KOPT-K1 (cell line): ENCODE measurements around the gene BTAF1.

Experiments used
- H3K27ac ChIP-seq: fragments of 200-600 bp; sonication (generic); 2 replicates; pipeline ENCODE4 v1.5.1; 2016; ENCODE audit warnings: antibody characterized with exemption, mild to moderate bottlenecking, low read depth, low read length; ENCODE audit not compliant: poor library complexity, severe bottlenecking
- H3K36me3 ChIP-seq: fragments of 200-600 bp; sonication (generic); 2 replicates; pipeline ENCODE4 v1.5.1; 2017; ENCODE audit warnings: antibody characterized with exemption, mild to moderate bottlenecking, low read length, moderate library complexity; ENCODE audit not compliant: insufficient read depth
- H3K9me3 ChIP-seq: fragments of 200-600 bp; sonication (generic); 2 replicates; pipeline ENCODE4 v1.5.1; 2017; ENCODE audit warnings: antibody characterized with exemption, low read length, mild to moderate bottlenecking; ENCODE audit not compliant: insufficient read depth, poor library complexity, severe bottlenecking

Gene BTAF1

DNA sequence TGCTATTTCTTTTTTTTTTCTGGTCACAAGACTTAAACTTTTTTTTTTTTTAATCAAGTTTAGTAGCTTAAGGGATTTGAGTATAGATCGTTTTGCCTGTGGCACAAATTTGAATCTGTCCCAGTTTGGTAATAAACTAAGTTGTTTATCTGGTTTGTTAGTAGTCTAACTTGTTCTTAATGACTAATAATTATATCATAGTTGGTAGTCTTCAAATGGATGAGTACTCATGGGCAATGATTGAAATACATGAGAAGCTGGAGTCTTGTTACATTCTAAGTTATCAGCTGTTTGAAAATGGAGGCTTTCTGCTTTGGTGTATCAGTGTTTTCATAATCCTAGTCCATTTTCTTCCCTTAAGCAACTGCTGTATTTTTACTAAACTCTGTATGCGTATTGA is 12.3 kb downstream of the BTAF1 start:
- Histone ChIP-seq H3K9me3 (no peaks in the 10 kb centered on the region), H3K27ac (no peak overlapping the region), H3K36me3 (peaks cover 93% of the 10 kb centered on the region)

DNA sequence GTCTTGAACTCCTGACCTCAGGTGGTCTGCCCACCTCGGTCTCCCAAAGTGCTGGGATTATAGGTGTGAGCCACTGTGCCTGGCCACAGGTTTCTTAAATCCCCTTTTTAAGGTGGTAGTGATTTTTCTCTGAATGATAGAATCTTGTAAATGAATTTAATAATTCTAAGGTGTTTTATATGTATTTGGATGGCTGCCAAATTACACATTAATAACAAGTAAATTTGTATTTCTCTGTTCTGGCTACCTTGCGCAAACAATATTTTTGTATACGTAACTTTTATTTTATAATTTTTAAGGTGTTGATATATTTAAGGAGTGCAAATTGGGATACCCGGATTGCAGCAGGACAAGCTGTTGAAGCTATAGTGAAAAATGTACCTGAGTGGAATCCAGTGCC is 16.1 kb downstream of the BTAF1 start:
- no peak overlapping the region for H3K27ac ChIP-seq
- H3K9me3 ChIP-seq: no peaks in the 10 kb centered on the region
- peaks cover 96% of the 10 kb centered on the region for H3K36me3 ChIP-seq

DNA sequence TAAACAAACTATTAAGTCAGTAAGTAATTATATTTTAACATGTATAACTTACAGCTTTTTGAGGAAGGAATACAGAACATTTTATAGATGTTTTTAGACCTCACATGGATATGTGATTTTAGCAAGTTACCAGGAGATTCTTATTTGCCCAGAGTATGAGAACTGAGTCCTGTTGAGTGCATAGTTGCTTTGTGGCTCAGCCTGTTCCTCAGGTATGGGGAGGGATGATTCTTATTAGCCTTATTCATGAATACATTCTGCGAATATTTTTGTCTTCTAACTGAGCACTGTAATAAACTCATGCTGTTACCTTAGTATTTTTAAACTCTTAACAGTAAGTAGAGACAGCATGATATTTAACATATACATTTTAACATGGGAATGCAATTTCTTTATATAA is 17.9 kb downstream of the BTAF1 start:
- Histone ChIP-seq H3K27ac (no peak overlapping the region), H3K36me3 (peaks cover 95% of the 10 kb centered on the region), H3K9me3 (no peaks in the 10 kb centered on the region)

DNA sequence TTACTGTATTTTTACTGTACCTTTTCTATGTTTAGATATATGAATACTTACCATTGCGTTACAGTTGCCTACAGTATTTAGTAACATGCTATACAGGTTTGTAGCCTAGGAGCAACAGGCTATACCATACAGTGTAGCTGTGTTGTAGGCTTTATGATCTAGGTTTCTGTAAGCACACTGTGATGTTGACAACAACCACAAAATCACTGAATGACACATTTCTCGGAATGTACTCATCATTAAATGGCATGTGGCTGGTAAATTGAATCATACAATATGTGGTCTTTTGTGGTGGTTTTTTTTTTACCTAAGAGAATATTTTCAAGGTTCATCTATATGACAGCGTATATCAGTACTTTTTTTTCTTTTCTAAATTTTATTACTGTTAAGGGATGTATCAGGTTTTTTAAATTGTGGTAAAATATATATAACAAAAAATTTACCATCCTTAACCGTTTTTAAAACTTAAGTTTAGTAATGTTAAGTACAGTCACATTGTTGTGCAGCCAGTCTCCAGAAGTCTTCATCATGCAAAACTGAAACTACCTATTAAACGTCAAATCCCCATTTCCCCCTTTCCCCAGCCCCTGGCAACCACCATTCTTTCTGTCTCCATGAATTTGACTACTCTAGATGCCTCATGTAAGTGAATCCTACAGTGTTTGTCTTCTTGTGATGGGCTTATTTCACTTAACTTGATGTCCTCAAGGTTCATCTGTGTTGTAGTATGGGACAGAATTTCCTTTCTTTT is 21.5 kb downstream of the BTAF1 start:
- Histone ChIP-seq H3K9me3 (no peaks in the 10 kb centered on the region), H3K27ac (no peak overlapping the region), H3K36me3 (peaks cover 85% of the 10 kb centered on the region)

DNA sequence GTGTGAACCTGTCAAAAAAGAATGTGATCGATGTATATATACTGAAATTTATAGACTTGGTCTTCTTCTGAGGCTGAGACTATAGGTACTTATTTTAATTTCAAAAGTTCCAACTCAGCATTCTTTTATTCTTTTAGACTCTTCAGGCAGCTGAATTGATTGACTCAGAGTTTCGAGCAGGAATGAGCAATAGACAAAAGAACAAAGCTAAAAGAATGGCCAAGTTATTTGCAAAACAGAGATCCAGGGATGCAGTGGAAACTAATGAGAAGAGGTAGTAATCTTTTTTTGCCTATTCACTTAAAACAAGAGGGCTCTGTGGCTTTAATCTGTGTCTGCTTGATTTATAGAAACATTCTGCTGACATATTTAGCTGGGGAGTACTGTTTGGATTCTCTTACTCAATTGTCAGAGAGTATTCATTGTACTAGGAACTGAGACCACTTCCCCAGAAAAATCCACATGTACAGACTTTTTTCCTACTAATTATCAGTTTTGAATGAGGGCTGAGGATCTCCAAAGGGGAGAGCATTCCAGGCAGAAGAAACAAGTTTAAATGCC is 30.1 kb downstream of the BTAF1 start:
- Histone ChIP-seq H3K36me3 (peaks cover 97% of the 10 kb centered on the region), H3K27ac (no peak overlapping the region), H3K9me3 (no peaks in the 10 kb centered on the region)

DNA sequence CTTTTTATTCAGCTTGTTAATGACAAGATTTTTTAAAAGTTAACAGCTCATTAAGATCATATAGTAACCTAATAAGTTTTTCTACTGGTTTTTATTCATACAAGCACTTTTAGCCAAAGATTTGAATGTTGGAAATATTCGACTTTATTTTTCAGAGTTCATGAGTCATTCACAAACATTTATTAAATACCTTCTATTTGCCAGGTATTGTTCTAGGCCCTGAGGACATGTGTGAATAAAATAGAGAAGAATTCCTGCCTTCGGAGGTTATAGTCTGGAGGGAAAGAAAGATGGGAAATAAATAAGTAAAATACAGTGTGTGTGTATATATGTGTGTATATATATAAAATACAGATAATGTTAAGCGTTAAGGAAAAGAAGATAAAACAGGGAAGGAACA is 31.5 kb downstream of the BTAF1 start:
- peaks cover 98% of the 10 kb centered on the region for H3K36me3 ChIP-seq
- H3K27ac ChIP-seq: no peak overlapping the region
- no peaks in the 10 kb centered on the region for H3K9me3 ChIP-seq

DNA sequence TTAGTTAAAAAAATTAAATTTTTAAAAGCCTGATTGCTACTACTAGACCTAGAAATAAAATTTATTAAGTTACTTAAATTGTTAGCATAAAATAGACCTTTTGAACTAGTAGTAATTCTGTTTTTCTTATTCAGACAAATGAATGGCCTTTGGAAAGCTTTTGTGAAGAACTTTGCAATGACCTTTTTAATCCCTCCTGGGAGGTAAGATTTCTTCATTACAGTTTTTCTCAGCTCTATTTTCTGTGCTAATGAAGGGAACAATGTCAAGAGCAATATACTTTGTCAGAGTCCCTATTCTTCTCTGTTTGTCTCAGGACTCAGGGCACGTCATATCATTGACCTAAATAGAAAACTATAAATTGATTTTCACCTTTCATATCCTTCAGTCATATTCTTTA is 33.5 kb downstream of the BTAF1 start:
- no peak overlapping the region for H3K27ac ChIP-seq
- H3K36me3 ChIP-seq: peaks cover 98% of the 10 kb centered on the region
- no peaks in the 10 kb centered on the region for H3K9me3 ChIP-seq

DNA sequence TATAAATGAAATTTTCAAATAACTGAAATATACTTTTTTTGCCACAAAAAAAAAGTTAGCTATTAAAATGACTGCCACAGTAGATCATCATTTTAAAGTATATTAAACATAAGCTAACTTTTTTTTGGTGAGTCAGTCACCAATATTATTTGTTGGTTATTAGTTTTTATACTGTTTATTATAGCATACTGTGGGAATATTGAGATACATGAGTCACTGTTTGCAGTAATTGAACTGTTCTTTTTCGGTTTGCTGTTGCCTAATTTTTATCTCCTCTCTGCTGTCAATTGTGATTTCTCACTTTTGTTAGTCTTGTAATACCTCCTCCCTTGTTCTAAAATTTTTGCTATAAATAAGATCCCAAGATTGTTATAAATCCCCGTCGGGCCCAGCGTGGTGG is 45.7 kb downstream of the BTAF1 start:
- H3K36me3 ChIP-seq: peaks cover 100% of the 10 kb centered on the region
- H3K27ac ChIP-seq: no peak overlapping the region
- no peaks in the 10 kb centered on the region for H3K9me3 ChIP-seq

DNA sequence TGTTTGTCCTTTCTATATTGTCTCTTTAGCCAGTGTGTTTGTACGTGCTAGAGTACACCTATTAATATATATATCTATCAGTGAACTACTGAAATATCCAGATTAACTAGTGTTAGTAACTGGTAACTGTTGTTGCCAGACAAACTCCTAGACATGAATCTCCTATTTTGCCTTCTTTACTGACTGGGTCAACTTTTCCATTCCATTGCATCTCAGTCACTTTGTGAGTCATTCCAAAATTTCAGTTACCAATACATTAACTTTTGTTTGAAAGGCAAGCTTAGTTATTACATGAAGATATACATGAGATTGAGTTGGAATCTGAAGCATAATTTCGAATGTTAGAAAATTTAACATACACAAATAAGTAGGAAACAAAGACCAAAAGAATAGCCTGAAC is 51.4 kb downstream of the BTAF1 start:
- H3K36me3 ChIP-seq: peaks cover 92% of the 10 kb centered on the region

DNA sequence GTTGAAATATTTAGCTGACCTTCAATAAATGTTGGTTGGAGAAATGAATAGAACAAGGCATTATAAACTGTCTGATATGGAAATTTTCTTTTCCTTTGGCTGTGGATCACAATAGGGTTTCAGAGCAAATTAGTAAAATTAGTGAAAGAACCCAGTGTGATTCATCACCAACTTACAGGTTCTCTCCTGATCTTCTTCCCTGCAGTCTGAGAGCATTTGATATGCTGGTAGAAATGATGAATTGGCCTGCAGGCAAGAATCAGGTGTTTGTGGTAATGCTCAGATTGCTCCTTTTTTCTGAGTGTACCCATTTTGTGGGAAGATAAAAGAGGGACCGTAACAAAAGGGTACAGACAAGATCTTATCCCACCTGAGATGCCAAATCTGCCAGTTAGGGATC is 51.9 kb downstream of the BTAF1 start:
- Histone ChIP-seq H3K27ac (no peak overlapping the region), H3K9me3 (no peaks in the 10 kb centered on the region), H3K36me3 (peaks cover 92% of the 10 kb centered on the region)

More for the DNA sequence above, 51.4 kb downstream of the BTAF1 start:
- H3K27ac ChIP-seq: no peak overlapping the region
- no peaks in the 10 kb centered on the region for H3K9me3 ChIP-seq

DNA sequence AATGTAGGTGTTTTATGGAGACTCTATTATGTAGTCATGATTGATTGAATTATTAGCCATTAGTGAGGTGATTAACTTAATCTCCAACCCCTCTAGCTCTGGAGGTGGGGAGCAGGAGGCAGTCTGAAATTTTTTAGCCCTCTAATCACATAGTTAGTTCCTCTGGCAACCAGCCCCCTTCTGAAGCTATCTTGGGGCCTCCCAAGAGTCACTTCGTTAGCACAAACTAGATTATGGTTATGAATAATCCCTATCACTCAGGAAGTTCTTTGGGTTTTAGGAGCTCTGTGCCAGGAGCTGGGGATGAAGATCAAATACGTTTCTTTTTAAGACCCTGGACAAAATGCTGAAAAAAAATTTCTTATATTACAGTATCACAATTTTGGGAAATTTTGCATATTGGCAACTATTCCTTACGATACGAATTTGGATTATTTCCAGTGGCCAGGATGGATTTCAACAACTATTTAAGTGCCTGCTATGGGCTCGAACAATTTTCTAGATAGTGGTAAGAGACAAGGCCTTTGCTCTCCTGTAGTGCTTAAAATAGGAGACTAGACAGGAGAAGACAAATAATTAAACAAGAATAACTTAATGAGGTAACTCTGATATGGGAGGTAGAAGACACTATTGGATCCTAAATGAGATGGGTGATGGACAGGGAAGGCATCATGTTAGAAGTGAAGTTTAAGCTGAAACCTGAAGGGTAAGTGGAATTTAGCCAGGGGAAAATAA is 52.9 kb downstream of the BTAF1 start:
- peaks cover 92% of the 10 kb centered on the region for H3K36me3 ChIP-seq
- H3K9me3 ChIP-seq: no peaks in the 10 kb centered on the region
- H3K27ac ChIP-seq: no peak overlapping the region

DNA sequence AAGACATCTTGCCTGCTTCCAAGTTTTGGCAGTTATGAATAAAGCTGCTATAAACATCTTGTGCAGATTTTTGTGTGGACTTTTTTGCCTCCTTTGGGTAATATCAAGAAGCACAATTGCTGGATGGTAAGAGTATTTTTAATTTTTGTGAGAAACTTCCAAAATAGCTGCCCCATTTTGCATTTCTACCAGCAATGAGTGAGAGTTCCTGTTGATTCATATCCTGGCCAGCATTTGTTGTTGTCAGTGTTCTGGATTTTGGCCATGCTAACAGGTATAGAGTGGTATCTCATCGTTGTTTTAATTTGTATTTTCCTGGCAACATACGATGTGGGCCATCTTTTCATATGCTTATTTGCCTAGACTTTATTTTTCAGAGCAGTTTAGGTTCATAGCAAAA is 53.9 kb downstream of the BTAF1 start:
- no peak overlapping the region for H3K27ac ChIP-seq
- H3K9me3 ChIP-seq: no peaks in the 10 kb centered on the region
- peaks cover 92% of the 10 kb centered on the region for H3K36me3 ChIP-seq

DNA sequence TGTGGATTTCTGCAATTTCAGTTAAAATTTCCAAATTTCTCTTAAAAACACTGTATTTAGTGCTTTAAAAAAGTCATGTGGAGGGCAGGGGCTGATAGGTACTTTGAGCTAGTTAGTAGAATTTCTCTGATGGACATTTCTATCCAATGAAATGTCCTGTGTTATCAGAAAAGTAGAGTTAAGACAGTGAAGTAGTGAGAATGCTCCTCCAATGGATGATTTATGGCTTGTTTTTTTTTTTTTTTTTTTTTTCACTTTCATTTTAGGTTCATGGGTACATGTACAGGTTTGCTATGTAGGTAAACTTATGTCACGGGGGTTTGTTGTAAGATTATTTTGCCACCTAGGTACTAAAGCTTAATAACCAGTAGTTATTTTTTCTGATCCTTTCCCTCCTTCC is 55.0 kb downstream of the BTAF1 start:
- no peaks in the 10 kb centered on the region for H3K9me3 ChIP-seq
- H3K36me3 ChIP-seq: peaks cover 92% of the 10 kb centered on the region
- no peak overlapping the region for H3K27ac ChIP-seq

DNA sequence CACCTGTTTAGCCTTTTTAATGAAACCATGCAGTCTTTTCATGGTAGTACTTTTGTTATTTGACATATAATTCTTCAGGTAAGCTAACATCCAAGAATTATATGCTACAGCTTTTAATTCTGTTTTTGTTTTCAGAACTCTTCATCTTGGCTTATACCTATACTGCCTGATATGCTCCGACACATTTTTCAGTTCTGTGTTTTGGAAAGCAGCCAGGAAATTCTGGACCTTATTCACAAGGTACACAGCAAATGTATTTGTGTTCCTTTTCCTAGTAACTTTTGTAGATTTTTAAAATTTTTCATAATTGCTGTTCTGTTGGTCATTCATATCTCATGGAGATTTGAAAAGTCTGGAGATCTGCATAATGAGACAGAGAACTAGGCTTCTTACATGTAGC is 56.7 kb downstream of the BTAF1 start:
- peaks cover 5% of the 10 kb centered on the region for H3K9me3 ChIP-seq
- H3K36me3 ChIP-seq: peaks cover 97% of the 10 kb centered on the region
- no peak overlapping the region for H3K27ac ChIP-seq

DNA sequence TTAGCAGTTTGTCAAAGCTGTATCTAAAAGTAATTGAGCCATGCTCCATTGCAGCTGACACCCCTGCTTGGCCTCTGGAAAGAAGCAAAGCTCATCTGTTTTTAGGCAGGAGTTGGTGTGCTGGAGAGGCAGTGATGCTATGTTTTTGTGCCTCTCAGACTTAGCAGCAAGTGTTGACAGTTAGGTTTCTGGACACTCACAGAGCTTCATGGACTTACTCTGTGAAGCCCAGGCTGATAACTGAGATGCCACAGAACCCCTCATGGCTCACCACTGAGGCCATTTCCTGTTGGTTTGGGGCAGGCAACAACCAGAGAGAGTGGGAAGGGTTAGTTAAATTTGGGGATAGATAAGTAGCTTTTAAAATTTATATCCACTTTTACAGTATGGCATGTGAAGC is 59.8 kb downstream of the BTAF1 start:
- Histone ChIP-seq H3K9me3 (peaks cover 5% of the 10 kb centered on the region), H3K27ac (no peak overlapping the region), H3K36me3 (peaks cover 100% of the 10 kb centered on the region)
